HG02943 (cell line): ENCODE data around the gene ATG4C.

Experiments used
- ATAC-seq: cut with Tn5 transposase; IDR thresholded peaks from one replicate; pipeline ENCODE4 v1.9.1; 2021; ENCODE audit warnings: mild to moderate bottlenecking, low read depth, moderate library complexity; ENCODE audit not compliant: unreplicated experiment

The ATG4C gene

GRCh38 chr1:62897788-62898187, 113.9 kb downstream of the ATG4C start:
- no peak for ATAC-seq

GRCh38 chr1:62900566-62900965, 116.6 kb downstream of the ATG4C start:
- no peak for ATAC-seq

- ATAC-seq = no peak
Observed at GRCh38 chr1:62901650-62902049, 117.7 kb downstream of the ATG4C start.

DNA sequence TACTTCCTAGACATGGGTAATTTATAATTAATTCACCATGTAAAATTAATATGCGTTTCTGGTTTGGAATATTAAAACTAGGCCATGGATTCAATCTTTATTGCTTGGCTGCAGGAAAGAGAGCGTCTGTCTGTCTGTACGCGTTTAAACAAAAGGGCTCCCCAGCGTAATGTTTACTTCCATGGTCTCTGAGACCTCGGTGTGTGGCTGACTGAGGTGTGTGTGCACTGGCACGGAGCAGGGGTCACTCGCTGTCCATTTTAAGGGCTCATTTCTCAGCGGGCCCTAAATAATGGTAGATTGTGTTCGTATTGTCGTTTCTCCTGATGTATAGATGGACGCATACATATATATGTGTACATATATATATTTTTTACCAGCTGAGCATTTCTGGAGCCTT, 119.6 kb downstream of the ATG4C start:
- no peak for ATAC-seq

- ATAC-seq = no peak
Observed at GRCh38 chr1:62903982-62904855, 120.3 kb downstream of the ATG4C start.

DNA sequence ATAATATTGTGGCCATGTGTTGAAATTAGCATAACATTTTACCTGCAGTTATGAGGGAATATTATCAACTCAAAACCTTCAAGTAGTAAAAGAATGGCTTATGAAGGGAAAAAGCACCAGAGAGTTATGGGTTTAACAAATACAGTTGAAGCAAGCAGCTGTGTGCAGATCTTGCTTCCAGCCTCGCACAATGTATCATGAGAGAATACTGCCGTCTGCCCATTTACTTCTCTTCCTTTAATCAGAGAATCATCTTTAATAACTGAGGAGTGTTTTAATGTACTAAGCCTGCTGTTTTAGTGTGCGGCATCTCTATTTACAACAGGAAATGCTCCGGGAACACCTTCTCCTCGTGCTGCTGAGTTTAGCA, 120.9 kb downstream of the ATG4C start:
- ATAC-seq = no peak

GRCh38 chr1:62905309-62905708, 121.4 kb downstream of the ATG4C start:
- no peak for ATAC-seq

GRCh38 chr1:62905872-62906271, 121.9 kb downstream of the ATG4C start:
- no peak for ATAC-seq

- ATAC-seq = no peak
Observed at GRCh38 chr1:62906428-62906886, 122.5 kb downstream of the ATG4C start.

GRCh38 chr1:62908168-62908695, 124.3 kb downstream of the ATG4C start:
- ATAC-seq = no peak

DNA sequence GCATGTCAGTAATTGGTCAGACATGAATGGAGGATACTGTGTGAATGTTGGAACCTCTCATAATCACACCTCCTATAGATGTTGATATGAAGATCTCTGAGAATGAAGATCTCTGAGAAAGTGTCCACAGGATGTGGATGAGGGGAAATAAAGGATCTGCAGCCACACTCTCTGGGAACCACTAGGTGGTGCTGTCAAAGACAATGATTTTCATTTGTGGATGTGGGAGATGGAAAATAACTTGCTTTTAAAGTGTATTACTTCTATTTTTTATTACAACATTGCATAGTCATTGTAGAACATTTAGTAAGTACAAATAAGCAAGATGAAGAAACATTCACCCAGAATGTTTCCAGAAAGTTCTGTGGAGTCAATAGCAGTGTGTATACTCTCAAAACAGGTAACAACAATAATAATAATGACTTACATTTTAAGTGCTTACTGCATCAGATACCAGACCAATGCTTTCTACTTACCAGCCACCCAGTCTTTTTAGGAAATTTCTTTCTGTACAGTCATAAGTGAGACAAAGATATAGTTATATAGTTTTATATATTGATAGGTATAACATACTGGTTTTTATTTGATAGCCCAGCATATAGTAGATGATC, 128.2 kb downstream of the ATG4C start:
- no peak for ATAC-seq
